Neural progenitor cell (in vitro differentiated cells): Measurements from ENCODE around the gene CDCP2.

Experiments used
- CTCF ChIP-seq: fragments of 200-600 bp; sonication (generic); IDR thresholded peaks from 2 replicates; pipeline ENCODE4 v1.5.1; 2017; ENCODE audit warnings: antibody characterized with exemption, mild to moderate bottlenecking
- EZH2 ChIP-seq: fragments of 200-600 bp; sonication (generic); IDR thresholded peaks from 2 replicates; pipeline ENCODE4 v1.6.1; 2017; ENCODE audit warnings: antibody characterized with exemption, mild to moderate bottlenecking, moderate library complexity

GRCh38 chr1:54105080-54105479, 47.7 kb downstream of the CDCP2 start:
- TF ChIP-seq EZH2 (no peak), CTCF (no peak)
